Osteocyte (in vitro differentiated cells): ENCODE data around the gene BACH2. TPM values are rescaled to one million over a fixed set of nuclear protein-coding genes. Genes with fewer than 3 reads are reported as not detected.

Experiments used
- DNase-seq: peaks from one replicate; pipeline ENCODE4 v3.0.0; 2021; ENCODE audit warnings: mixed read lengths; ENCODE audit not compliant: unreplicated experiment; ENCODE audit errors: extremely low spot score
- H3K27ac Mint-ChIP-seq: one replicate; pipeline ENCODE4 v1.8.0; 2021; ENCODE audit warnings: mild to moderate bottlenecking, mixed read lengths; ENCODE audit not compliant: unreplicated experiment
- H3K27me3 Mint-ChIP-seq: one replicate; pipeline ENCODE4 v1.8.0; 2021; ENCODE audit warnings: mixed read lengths; ENCODE audit not compliant: unreplicated experiment
- H3K36me3 Mint-ChIP-seq: one replicate; pipeline ENCODE4 v1.8.0; 2021; ENCODE audit warnings: mixed read lengths; ENCODE audit not compliant: unreplicated experiment
- H3K4me1 Mint-ChIP-seq: one replicate; pipeline ENCODE4 v1.8.0; 2021; ENCODE audit warnings: mixed read lengths; ENCODE audit not compliant: unreplicated experiment
- H3K4me3 Mint-ChIP-seq: one replicate; pipeline ENCODE4 v1.8.0; 2021; ENCODE audit warnings: mild to moderate bottlenecking, moderate library complexity, mixed read lengths; ENCODE audit not compliant: unreplicated experiment
- H3K9me3 Mint-ChIP-seq: one replicate; pipeline ENCODE4 v1.8.0; 2021; ENCODE audit warnings: mixed read lengths; ENCODE audit not compliant: unreplicated experiment
- total RNA-seq: library from RNA; stranded (reverse); gene quantifications from 2 replicates; pipeline ENCODE4 v1.2.1, GENCODE V29; 2021
- TF ChIP-seq, protein P1 (sequence below): fragments of 200-600 bp; sonication (generic); IDR thresholded peaks from 2 replicates; pipeline ENCODE4 v1.5.0; 2021; ENCODE audit warnings: antibody characterized with exemption, mild to moderate bottlenecking, moderate library complexity

Gene BACH2
- total RNA-seq, 1 donor from 2014 or later, result 1.6 TPM

DNA sequence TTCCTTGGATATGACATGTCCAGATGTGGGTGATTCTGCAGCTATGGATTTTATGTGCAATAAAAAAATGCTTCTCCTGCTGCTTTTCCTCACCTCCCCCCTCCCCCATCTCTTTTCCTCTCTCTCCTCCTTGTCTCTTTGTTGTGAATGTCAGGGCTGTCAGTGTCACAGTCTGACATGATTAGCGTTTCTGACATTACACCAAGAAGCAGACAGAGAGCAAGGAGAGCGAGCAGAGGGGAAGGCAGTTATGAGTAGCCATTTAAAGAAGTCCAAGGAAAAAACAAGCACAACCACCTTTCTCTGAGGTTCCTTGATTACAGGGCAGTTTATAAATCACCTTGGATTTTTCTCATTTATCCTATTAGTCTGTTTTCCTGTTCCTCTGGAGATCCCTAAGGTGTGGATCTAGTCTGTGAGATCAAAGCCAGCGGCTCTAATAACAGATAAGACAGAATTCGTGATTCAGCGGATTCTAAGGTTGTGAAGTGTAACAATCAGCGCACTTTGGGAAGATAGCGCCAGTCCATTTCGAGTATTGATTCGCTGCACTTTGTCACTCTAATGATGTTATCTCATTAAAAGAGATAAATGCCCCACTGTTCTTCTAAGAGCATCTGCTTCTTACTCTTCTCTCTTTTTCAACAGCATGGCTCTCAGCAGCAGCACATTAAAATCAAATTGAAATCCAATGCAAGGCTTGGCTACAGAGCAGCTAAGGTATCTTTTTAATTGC lies 101.4 kb downstream of the BACH2 start:
- Mint-ChIP-seq H3K9me3 (no peaks in the 10 kb centered on the region), H3K4me3 (no peak overlapping the region), H3K4me1 (peaks cover 3% of the 10 kb centered on the region), H3K36me3 (no peaks in the 10 kb centered on the region), H3K27me3 (peaks cover 7% of the 10 kb centered on the region), H3K27ac (no peak overlapping the region)
- TF ChIP-seq, protein P1, sequence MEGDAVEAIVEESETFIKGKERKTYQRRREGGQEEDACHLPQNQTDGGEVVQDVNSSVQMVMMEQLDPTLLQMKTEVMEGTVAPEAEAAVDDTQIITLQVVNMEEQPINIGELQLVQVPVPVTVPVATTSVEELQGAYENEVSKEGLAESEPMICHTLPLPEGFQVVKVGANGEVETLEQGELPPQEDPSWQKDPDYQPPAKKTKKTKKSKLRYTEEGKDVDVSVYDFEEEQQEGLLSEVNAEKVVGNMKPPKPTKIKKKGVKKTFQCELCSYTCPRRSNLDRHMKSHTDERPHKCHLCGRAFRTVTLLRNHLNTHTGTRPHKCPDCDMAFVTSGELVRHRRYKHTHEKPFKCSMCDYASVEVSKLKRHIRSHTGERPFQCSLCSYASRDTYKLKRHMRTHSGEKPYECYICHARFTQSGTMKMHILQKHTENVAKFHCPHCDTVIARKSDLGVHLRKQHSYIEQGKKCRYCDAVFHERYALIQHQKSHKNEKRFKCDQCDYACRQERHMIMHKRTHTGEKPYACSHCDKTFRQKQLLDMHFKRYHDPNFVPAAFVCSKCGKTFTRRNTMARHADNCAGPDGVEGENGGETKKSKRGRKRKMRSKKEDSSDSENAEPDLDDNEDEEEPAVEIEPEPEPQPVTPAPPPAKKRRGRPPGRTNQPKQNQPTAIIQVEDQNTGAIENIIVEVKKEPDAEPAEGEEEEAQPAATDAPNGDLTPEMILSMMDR, result no peak
- no peak for DNase-seq

DNA sequence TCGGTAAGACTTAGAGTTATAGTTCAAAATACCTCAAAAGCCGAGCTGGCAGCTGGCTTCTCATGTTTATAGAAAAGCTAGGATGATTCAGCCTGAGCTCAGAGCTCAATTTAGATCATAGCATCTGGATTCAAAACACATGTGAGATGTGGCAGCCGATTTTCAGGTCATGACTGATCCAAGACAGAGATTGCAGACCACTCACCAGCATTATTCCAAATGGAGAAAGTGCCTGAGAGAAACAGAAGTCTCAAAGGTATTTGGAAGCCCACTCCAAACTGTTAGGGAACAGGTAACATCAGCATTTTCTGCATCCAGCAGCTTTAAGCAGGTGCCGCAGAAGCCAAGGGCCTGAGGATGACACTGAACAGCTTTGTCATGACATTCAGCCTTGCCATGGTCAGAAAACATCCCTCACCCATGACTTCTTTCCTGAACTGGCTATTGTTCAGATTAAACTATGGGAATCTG lies 102.2 kb downstream of the BACH2 start:
- H3K4me1 Mint-ChIP-seq, result peaks cover 3% of the 10 kb centered on the region
- no peaks in the 10 kb centered on the region for H3K36me3 Mint-ChIP-seq
- H3K4me3 Mint-ChIP-seq, result no peak overlapping the region
- H3K27me3 Mint-ChIP-seq, result peaks cover 7% of the 10 kb centered on the region
- no peak overlapping the region for H3K27ac Mint-ChIP-seq
- DNase-seq, result no peak
- TF ChIP-seq, protein P1, result no peak
- H3K9me3 Mint-ChIP-seq, result no peaks in the 10 kb centered on the region

DNA sequence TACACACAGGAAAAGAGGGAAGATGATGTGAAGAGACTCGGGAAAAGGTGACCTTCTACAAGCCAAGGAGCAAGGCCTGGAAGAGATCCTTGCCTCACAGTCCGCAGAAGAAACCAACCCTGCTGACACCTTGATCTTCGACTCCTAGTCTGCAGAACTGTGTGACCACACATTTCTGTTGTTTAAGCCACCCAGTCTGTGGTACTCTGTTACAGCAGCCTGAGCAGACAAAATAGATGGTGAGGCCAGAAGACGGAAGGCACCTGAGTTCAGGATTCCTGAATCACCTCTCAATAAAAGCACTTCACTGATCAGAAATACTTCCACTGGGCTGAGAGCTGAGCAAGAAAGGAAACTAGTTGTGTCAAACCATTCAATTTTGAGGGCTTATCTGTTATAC lies 103.3 kb downstream of the BACH2 start:
- Mint-ChIP-seq H3K9me3 (no peaks in the 10 kb centered on the region), H3K4me1 (peaks cover 3% of the 10 kb centered on the region), H3K27me3 (peaks cover 7% of the 10 kb centered on the region), H3K36me3 (no peaks in the 10 kb centered on the region), H3K27ac (no peak overlapping the region), H3K4me3 (no peak overlapping the region)
- DNase-seq, result no peak
- TF ChIP-seq, protein P1, result no peak

DNA sequence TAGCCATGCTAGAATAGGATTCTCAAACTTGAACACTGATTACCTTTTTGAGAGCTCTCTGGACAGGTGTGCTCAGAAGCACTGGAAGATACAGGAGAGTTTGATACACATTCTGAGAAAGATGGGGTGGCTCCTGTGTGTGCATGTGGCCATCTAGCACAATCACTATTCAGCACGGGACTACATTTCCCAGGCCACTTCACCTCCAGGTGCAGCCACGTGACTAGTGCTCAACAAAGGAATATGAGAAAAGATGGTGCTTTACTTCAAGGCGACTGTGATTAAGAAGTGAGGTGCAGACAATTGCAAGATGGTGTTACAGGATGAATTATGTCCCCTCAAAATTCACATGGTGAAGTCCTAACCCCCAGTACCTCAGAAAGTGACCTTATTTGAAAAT lies 103.8 kb downstream of the BACH2 start:
- no peaks in the 10 kb centered on the region for H3K36me3 Mint-ChIP-seq
- H3K27ac Mint-ChIP-seq, result no peak overlapping the region
- no peaks in the 10 kb centered on the region for H3K9me3 Mint-ChIP-seq
- no peak overlapping the region for H3K4me3 Mint-ChIP-seq
- TF ChIP-seq, protein P1, result no peak
- peaks cover 7% of the 10 kb centered on the region for H3K27me3 Mint-ChIP-seq
- H3K4me1 Mint-ChIP-seq, result peaks cover 3% of the 10 kb centered on the region
- no peak for DNase-seq

DNA sequence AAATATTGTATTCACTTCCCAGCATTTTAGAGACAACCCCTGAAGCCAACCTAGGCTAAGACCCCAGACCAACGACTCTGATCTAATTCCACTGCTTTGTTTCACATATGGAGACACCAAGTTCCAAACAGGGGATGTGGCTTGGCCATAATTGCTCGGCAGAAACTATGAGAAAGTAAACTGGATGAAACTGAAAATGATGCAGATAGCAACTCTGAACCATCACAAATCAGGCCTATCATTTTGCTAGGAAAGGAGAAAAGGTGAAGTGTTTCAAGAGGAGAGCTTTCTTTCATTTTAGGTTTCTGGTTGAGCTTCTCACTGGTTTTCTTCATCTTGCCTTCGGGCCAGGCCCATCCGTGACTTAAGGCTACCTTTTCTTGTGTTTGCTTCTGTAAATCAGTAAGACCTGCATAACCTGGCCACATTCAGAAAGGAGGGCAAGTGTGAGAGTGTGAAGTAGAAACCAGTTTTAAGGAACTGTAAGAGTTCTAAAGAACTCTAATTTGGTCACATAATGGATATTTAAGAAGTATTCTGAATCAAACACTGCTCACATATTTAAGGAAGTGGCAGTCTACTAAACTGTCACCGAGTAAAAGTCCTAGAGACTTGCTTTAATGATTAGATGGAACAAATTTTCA lies 105.8 kb downstream of the BACH2 start:
- DNase-seq, result no peak
- no peak overlapping the region for H3K4me3 Mint-ChIP-seq
- TF ChIP-seq, protein P1, result no peak
- H3K27me3 Mint-ChIP-seq, result peaks cover 7% of the 10 kb centered on the region
- H3K9me3 Mint-ChIP-seq, result no peaks in the 10 kb centered on the region
- no peaks in the 10 kb centered on the region for H3K36me3 Mint-ChIP-seq
- H3K4me1 Mint-ChIP-seq, result peaks cover 6% of the 10 kb centered on the region
- no peak overlapping the region for H3K27ac Mint-ChIP-seq
